NCI-H128 (cell line): ENCODE results near the gene DLGAP3.

ENCODE experiments used
- DNase-seq: peaks from one replicate; lab custom pipeline; 2025; ENCODE audit not compliant: unreplicated experiment; lab: John Stamatoyannopoulos, UW

Gene DLGAP3

GRCh38 chr1:34928699-34929496 lies 552 bp downstream of the DLGAP3 start:
- no peak for DNase-seq

GRCh38 chr1:34928066-34928696 lies 1.3 kb downstream of the DLGAP3 start:
- no peak for DNase-seq

GRCh38 chr1:34927316-34927715 lies 2.1 kb downstream of the DLGAP3 start:
- DNase-seq: no peak

- DNase-seq: no peak
Measured at GRCh38 chr1:34926894-34927293, 2.6 kb downstream of the DLGAP3 start.

GRCh38 chr1:34926156-34926555 lies 3.3 kb downstream of the DLGAP3 start:
- no peak for DNase-seq

GRCh38 chr1:34925730-34926129 lies 3.7 kb downstream of the DLGAP3 start:
- no peak for DNase-seq

- no peak for DNase-seq
Measured at GRCh38 chr1:34924759-34925555, 4.5 kb downstream of the DLGAP3 start.

GRCh38 chr1:34923490-34923889 lies 6.0 kb downstream of the DLGAP3 start:
- DNase-seq: no peak

- peak; percentile 23 for DNase-seq
Measured at GRCh38 chr1:34918977-34919561, 10.4 kb downstream of the DLGAP3 start.

GRCh38 chr1:34918386-34918976 lies 11.0 kb downstream of the DLGAP3 start:
- DNase-seq: no peak

- DNase-seq: no peak
Measured at GRCh38 chr1:34917017-34917416, 12.4 kb downstream of the DLGAP3 start.

- no peak for DNase-seq
Measured at GRCh38 chr1:34916104-34916503, 13.3 kb downstream of the DLGAP3 start.

- DNase-seq: no peak
Measured at GRCh38 chr1:34915521-34915920, 13.9 kb downstream of the DLGAP3 start.

- DNase-seq: no peak
Measured at GRCh38 chr1:34914958-34915357, 14.5 kb downstream of the DLGAP3 start.

- DNase-seq: no peak
Measured at GRCh38 chr1:34911465-34911864, 18.0 kb downstream of the DLGAP3 start.

- no peak for DNase-seq
Measured at GRCh38 chr1:34910425-34910824, 19.0 kb downstream of the DLGAP3 start.

GRCh38 chr1:34908369-34908768 lies 21.1 kb downstream of the DLGAP3 start:
- DNase-seq: no peak

- DNase-seq: no peak
Measured at GRCh38 chr1:34907487-34908090, 21.9 kb downstream of the DLGAP3 start.

- DNase-seq: no peak
Measured at GRCh38 chr1:34906756-34907155, 22.7 kb downstream of the DLGAP3 start.

- DNase-seq: no peak
Measured at GRCh38 chr1:34906222-34906621, 23.2 kb downstream of the DLGAP3 start.

- DNase-seq: no peak
Measured at GRCh38 chr1:34905098-34905459, 24.4 kb downstream of the DLGAP3 start.
